RPMI7951 (cell line): ENCODE results near the gene WDPCP. TPM values are rescaled to one million over a fixed set of nuclear protein-coding genes. Genes with fewer than 3 reads are reported as not detected.
A peak's percentile ranks its signal among the peaks of the same experiment; 100 is the strongest.
"Not testable (repeated sequence)": the region's sequence is repeated elsewhere in the genome, so short reads cannot be mapped to it uniquely, and the experiment has no call there.

ENCODE experiments used
- DNase-seq: peaks from one replicate; pipeline ENCODE4 v3.0.0-alpha.2; 2012; ENCODE audit warnings: low read depth
- total RNA-seq: library from RNA; depleted of rRNA; stranded (reverse); fragments of >200 nt; shearing (Covaris generic); gene quantifications from 2 replicates; pipeline ENCODE4 v1.2.3, GENCODE V29; 2014

WDPCP gene
- total RNA-seq, 1 experiment from 2014 or later: 11.8 TPM

DNA sequence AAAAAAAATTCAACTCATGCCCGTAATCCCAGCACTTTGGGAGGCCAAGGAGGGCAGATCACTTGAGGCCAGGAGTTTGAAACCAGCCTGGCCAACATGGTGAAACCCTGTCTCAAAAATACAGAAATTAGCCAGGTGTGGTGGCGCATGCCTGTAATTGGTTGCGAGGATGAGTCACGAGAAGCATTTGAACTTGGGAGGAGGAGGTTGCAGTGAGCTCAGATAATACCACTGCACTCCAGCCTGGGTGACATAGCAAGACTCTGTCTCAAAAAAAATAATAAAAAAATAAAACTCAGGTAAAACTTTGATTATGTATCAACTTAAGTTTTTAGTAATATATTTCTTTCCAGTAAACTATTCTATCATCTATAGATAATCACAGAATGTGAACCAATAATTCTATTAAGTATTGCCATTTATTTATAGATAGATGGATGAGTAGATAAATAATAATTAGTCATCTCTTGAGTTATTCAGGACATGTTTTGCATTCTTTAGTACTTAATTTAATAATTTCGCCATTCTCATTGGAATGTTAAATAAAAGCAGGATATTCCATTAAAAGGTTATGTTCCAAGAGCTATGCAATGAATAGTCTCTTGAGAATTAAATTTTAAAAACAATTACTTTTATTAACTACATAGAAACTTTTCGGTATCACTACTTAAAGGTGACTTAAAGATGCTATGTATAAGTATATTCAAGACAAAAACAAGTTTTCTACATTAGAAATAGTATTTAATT, 48.7 kb downstream of the WDPCP start:
- DNase-seq: no peak

DNA sequence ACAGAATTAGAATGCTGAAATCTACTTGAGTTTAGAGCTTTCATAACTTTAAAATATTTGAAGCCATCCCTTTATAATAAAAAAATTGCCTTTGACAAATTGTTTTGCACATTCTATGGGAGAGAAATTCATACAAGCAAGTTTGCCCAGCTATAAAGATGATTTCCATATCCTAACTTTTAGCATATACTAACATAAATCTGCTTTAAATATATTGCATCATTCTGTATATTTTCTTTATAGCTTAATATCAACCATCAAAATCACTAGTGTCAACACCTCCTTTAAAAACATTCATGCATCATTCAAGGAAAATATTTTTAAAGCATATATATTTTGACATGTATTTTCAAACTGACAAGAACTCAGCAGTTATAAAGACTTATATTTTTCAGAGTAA, 49.9 kb downstream of the WDPCP start:
- DNase-seq: no peak

DNA sequence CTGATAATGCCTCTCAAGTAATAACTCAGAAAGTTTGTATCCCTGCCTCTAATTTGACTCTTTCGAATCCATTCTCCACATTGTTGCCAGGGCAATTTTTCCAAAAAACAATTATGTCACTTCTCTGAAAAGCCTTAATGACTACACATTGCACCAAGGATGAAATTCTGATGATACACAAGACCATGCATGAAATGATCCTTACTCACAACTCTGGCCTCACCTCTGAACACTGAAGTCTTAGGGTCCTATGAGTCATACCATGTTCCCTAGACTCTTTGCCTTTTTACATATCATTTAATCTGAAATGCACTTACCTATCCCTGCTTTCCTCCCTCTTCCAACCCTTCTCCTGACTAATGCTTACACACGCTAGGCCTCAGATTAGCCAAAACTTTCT, 51.0 kb downstream of the WDPCP start:
- no peak for DNase-seq

DNA sequence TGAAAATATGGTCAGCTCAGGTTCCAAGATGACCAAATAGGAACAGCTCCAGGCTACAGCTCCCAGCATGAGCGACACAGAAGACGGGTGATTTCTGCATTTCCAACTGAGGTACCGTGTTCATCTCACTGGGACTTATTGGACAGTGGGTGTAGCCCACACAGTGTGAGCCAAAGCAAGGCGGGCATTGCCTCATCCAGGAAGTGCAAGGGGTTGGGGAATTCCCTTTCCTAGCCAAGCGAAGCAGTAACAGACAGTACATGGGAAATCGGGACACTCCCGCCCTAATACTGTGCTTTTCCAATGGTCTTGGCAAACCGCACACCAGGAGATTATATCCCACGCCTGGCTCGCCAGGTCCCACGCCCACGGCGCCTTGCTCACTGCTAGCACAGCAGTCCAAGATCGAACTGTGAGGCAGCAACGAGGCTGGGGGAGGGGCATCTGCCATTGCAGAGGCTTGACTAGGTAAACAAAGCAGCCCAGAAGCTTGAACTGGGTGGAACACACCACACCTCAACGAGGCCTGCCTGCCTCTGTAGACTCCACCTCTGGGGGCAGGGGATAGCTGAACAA, 57.5 kb downstream of the WDPCP start:
- DNase-seq: no peak

DNA sequence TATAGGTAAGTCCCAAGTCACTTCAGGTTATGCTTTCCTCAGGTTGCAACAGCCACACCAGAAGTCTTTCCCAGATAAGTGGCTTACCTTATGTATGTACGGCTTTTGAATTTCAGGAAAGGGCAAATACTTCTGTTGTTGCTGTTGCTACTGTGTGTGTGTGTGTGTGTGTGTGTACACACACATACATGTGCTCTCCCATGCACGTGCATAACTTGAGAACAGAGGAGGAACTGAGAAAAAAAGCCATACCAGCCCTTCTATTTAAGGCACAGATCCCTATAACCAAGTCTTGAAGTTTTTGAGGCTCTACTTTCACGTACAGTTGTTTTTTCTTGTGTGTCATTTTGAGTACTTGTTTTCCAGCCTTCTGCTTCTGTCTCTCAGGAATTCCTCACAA, 62.4 kb downstream of the WDPCP start:
- DNase-seq: no peak

DNA sequence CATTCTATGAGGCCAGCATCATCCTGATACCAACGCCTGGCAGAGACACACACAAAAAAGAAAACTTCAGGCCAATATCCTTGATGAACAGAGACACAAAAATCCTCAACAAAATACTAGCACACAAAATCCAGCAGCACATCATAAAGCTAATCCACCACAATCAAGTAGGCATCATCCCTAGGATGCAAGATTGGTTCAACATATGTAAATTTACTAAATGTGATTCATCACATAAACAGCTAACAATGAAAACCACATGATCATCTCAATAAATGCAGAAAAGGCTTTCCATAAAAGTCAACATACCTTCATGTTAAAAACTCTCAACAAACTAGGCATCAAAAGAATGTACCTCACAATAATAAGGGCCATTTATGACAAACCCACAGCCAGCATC, 65.3 kb downstream of the WDPCP start:
- DNase-seq: no peak

DNA sequence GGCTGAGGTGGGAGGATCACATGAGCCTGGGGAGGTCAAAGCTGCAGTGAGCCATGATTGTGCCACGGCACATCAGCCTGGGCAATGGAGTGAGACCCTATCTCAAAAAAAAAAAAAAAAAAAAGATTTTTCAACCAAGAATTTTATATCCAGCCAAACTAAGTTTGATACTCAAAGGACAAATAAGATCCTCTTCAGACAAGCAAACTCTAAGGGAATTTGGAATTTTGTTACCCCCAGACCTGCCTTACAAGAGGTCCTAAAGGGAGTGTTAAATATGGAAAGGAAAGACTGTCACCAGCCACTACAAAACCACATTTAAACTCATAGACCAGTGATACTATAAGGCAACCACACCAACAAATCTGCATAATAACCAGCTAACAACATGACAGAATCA, 67.5 kb downstream of the WDPCP start:
- DNase-seq: no peak

DNA sequence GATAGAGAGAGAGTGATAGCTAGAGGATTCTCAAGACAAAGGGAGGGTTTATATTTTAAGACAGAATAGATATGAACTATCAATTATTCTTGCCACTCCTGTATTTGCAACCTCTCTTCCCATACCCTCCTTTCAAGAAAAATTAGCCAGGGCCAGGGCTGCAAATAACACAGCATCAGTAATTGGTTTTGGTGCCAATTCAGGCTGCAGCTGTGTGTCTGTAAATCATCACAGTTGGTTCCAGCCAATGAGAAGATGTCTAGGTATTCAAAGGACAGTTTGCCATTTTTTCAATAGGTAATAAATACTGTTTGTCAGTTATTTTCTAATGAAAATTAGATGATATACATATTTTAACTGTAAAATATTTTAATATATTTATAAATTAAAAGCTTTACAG, 73.5 kb downstream of the WDPCP start:
- no peak for DNase-seq

DNA sequence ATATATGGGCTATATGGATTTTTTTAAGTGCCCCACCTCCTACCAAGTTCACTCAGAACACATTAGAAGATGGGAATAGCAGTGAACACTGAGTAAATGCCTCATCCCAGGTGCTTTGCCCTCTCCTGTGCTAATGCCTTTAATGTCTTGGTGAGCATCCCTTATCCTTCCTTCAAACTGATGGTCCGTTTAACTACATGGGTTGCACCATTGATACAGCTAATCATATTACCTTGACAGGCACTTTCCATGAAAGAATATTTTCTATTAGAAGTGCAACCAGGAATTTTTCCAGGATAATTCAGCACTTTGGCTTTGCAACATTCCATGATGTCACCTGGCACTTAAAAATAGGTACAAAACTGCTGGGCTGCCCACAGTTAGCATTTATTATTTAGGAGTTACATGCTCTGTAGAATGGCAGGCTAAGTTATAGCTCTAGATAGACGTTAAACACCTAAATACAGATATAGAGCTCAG, 74.0 kb downstream of the WDPCP start:
- no peak for DNase-seq

DNA sequence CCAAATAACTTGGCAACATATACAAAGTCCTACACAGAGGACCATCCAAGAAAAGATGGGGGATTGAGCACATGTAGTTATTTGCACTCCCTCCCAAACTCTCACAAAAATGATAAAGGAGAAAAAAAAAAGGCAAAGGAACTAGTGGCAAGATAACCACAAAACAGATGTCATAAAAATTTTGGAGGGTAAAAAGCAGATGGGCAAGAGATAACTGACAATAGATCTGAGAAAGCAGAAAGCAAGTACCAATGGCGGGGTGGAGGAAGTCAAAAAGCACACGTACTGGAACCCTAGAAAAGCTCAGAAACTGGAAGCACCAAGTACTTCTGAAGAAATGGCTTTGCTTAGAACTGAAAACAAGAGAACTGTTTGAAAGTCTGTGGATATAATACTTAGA, 82.0 kb downstream of the WDPCP start:
- no peak for DNase-seq

DNA sequence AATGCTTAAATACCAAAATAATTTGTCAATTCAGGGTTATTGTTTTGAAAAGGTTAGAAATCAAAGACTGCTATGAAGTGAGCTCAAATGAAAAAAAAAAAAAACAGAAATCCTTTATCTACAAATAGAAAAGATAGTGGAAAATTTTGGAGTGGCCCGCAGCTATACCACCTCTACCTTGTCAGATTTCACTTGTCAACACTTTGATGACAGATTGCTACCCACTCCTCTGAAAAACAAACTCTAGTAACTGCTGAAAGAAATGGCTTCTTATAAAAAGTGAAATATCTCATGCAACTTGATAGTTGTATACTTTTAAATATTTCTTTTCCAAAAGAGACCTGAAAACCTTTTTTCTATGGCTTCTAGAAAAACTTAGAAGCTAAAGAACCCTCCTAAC, 84.5 kb downstream of the WDPCP start:
- no peak for DNase-seq

DNA sequence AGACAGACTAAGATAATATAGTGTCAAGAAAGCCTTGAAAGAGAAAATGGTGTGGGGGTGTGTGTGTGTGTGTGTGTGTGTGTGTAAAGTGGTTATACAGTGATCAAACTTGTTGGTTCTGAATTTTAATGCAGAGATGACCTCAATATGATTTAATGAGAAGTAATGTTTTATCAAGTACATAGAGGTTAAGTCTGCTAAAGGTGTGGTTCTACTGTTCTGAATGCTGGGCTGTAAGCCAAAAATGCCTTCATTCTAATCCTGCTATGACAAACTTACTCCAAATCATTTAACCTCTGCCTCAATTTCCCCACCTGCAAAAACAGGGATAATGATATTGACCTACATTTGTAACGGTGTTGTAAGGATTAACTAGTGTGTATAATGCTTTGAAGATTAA, 87.9 kb downstream of the WDPCP start:
- no peak for DNase-seq

DNA sequence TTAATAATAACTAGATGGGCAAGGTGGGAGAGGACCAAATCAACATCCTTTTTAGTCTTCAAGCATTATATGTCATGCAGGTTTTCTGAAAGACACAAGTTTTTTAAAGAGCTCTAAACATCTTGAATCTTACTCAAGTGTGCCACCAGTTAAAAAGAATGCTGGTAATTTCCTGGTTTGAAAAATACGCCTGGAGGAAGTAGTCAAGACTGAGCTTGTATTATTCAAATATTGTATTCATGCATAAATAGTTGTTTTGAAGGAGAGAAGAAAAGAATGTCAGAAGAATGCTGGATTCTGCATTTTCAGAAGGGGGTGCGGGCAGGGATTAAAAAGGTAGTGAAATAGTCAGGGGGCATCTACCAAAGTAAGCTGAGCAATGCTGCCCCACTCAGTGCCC, 90.7 kb downstream of the WDPCP start:
- no peak for DNase-seq

DNA sequence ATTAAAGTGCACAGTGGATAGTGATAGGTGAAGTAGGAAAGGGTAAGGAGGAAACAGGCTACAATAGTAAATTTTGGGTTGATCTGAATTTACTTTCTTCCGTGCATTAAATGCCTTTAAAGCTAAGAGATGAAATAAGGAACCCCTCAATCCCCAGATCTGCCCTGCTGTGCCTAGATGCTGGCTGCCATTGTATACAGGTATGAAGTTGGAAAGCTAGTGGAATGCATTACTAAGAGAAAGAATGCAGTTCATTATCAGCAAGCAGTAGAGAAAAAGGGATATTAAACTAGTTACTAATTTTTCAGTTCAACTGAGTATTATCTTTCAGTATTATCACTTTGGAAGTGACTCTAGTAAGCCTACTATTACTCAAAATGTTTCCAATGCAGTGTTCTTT, 93.3 kb downstream of the WDPCP start:
- no peak for DNase-seq

DNA sequence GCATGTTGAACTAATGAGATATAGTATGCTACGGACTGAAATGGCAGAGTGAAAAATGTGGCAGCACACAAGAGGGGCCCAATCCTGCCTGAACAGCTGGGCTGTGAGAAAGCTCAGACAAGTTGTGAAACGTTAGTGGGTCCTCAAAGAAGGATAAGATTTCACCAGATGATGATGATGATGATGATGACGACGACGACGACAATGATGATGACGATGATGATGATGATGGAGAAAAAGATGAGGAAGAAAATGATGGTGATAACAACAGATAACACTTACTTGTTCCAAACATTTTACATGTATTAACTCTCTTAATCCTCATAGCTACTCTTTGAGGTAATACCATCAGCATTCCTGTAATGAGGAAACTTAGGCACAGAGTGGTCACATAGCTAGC, 94.2 kb downstream of the WDPCP start:
- DNase-seq: no peak

DNA sequence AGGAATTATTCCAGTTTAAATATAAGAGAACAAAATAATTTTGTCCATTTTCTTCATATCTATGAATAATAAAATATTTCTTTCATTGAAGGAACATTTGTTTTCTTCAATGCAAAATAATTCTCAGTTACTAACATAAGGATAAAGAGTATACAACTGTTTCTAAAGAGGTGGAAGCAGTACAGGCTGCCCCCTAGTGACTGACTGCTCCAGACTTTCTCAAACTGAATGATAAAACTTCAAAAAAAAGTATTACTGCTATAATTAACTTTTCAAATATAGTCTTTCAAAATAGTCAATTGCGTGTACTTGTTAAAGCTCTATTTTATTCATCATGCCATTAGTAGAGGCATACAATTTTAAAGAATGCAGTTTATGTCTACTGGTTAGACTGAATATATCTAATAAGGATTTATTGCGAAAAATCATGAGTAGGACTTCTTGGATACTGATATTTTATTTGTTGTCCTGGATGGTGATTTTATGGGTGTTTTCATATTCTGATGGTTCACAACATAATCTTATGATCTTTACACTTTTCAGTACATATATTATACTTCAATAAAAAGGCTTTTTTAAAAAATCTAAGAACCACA, 100.1 kb downstream of the WDPCP start:
- peak; percentile 23 for DNase-seq

DNA sequence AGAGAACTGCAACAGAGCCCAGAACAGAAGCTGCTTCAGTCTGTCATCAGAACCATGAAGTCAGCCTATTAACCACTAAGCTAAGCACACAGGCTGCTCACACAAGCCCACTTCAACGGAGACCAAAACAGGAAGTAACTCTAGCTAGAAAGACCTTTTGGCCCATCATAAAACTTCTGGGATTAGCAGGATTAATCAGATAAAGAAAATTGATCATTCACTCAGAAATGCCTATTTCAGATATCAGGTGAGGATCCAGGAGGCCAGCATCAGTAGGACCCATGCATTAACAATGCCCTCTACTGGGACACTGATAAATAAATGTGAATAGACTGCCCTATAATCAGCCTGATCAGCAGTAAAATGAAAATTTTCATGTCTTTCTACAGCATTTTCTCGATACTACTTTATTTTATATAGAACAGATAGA, 101.4 kb downstream of the WDPCP start:
- no peak for DNase-seq

DNA sequence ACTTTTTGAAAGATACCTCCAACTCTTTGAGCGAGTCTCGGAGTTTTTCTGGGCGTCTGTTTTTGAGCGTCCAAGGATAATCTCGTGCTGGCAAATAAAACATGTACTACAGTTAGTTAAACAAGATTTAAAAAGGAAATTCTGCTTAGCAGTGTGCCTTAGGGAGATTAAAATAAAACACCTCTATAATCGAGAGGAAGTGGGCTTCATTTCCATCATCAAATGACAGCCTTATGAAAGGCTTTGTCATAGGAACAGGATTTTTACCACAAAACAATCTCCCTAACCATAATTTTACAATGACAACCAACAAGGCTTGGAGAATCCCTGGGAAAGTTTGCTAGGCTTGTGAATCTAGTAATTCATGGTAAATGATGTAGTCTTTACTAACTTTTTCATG, 103.4 kb downstream of the WDPCP start:
- peak; percentile 5 for DNase-seq

DNA sequence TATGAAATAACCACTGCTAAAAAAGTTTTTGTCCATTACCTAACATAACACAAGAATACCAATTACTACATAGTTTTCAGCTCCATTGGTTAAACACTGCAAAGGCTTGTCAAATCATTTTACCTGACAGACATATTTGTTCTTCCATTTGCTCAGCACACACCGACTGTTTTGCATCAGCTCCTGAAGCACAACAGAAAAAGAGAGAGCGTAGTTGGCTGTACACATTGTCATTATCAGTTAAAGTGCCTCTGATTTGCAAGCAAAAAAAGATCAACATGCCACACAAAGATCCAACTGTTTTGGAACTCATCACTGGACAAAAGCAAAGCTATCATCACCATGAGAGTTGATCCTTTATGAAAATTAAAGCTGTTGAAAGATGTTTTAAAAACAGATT, 103.8 kb downstream of the WDPCP start:
- no peak for DNase-seq

DNA sequence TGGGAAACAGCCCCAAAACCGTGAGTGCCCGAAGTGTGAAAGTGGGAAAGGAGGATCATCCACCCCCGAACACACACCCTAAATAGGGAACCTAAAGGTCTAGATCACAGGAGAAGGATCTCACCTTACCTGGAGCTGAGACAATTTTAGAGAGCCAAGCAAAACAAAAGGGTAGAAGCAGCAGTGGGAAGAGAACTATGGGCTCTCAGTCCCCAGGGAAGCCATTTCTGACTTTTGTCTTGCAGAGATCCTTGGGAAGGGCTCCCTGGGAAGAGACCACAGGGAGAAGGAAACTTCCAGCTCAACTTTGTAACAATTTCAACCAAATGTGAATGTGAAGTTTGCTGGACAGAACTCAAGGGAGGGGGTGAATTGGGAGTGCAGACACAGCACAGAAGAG, 110.6 kb downstream of the WDPCP start:
- no peak for DNase-seq

DNA sequence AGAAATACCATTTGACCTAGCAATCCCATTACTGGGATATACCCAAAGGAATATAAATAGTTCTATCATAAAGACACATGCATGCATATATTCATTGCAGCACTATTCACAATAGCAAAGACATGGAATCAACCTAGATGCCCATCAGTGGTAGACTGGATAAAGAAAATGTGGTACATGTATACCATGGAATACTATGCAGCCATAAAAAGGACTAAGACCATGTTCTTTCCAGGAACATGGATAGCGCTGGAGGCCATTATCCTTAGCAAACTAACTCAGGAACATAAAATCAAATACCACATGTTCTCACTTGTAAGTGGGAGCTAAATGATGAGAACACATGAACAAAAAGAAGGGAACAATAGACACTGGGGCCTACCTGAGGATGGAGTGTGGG, 119.0 kb downstream of the WDPCP start:
- DNase-seq: not testable (repeated sequence)

DNA sequence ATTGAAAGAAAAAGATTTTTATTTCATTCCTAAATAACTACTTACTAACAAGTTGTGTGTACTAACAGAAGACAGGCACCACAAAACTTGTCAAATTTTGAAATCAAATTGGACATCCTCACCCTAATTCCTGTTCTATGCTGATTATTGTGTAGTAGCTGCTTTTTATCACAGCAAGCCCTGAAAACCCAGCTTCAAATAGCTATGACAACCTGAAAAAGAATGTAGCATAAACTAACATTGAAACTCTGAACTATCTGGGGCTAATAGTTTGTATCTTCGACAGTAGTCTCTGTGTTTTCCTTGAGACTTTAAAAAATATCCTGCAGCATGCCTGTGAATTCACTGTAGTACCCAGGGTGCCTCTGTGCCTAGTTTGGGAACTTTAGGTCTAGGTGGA, 122.6 kb downstream of the WDPCP start:
- no peak for DNase-seq

DNA sequence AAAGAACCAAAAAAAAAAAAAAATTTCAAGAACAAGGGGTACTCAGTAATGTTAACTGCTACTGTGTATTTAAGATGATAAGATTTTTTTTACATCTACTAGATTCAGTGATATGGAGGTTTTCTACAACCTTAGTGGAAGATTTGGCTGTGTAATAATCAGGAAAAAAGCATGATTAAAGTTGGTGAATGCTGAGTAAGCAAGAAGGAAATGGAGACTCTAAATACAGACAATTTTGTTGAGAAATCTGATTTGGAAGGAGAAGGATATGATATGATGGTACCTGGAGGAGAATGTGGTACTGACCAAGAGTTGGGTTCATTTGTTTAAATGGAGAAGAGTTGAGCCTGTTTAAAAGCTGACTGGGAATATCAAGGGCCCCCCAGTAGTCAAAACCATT, 125.1 kb downstream of the WDPCP start:
- DNase-seq: no peak
